DND-41 (cell line): ENCODE data around the gene DHX36.

Experiments
- ATAC-seq: fragments of 200-7000 bp; cut with Tn5 transposase; 3 replicates; pipeline ENCODE4 v1.9.1; 2021; ENCODE audit warnings: low read depth; ENCODE audit not compliant: insufficient read depth
- DNase-seq: peaks from one replicate; pipeline ENCODE4 v3.0.0-alpha.2; 2020
- H2AFZ ChIP-seq: 2 replicates; pipeline ENCODE4 v1.6.0; 2012; ENCODE audit warnings: low read depth, low read length
- H3K27ac ChIP-seq: 2 replicates; pipeline ENCODE4 v1.5.1; 2012; ENCODE audit warnings: low read length, inconsistent platforms
- H3K27me3 ChIP-seq: fragments of 200-600 bp; sonication (generic); 2 replicates; pipeline ENCODE4 v1.6.0; 2012; ENCODE audit warnings: low read length, mild to moderate bottlenecking, inconsistent platforms; ENCODE audit not compliant: insufficient read depth, poor library complexity
- H3K36me3 ChIP-seq: 2 replicates; pipeline ENCODE4 v1.5.1; 2012; ENCODE audit warnings: low read length, inconsistent platforms; ENCODE audit not compliant: insufficient read depth
- H3K4me1 ChIP-seq: 2 replicates; pipeline ENCODE4 v1.5.1; 2012; ENCODE audit warnings: mild to moderate bottlenecking, low read length; ENCODE audit not compliant: insufficient read depth
- H3K4me2 ChIP-seq: 2 replicates; pipeline ENCODE4 v1.6.0; 2012; ENCODE audit warnings: mild to moderate bottlenecking, moderate library complexity, low read length, inconsistent platforms; ENCODE audit not compliant: insufficient read depth
- H3K4me3 ChIP-seq, 2 experiments: fragments of 200-600 bp in 1 of 2; shearing (Covaris generic) in 1 of 2; 2 replicates each; pipeline ENCODE4 v1.5.1; 2012 to 2016; ENCODE audit warnings: inconsistent platforms in 2 of 2, low read length in 2 of 2, mild to moderate bottlenecking in 2 of 2, low read depth in 1 of 2, moderate library complexity in 1 of 2
- H3K79me2 ChIP-seq: 2 replicates; pipeline ENCODE4 v1.6.0; 2012; ENCODE audit warnings: low read length, inconsistent platforms; ENCODE audit not compliant: insufficient read depth
- H3K9ac ChIP-seq: 2 replicates; pipeline ENCODE4 v1.6.0; 2012; ENCODE audit warnings: low read depth, mild to moderate bottlenecking, inconsistent platforms, low read length, moderate library complexity
- H3K9me3 ChIP-seq: 2 replicates; pipeline ENCODE4 v1.5.1; 2012; ENCODE audit warnings: low read length, moderate library complexity, mild to moderate bottlenecking, inconsistent platforms; ENCODE audit not compliant: insufficient read depth, severe bottlenecking
- H4K20me1 ChIP-seq: 2 replicates; pipeline ENCODE4 v1.6.0; 2012; ENCODE audit warnings: low read length; ENCODE audit not compliant: insufficient read depth
- EZH2 ChIP-seq: IDR thresholded peaks from 3 replicates; pipeline ENCODE4 v1.6.1; 2012; ENCODE audit warnings: borderline replicate concordance, low read depth, mild to moderate bottlenecking, moderate library complexity, low read length, inconsistent platforms; ENCODE audit not compliant: severe bottlenecking
- TF ChIP-seq, protein P1 (sequence below): IDR thresholded peaks from 2 replicates; pipeline ENCODE4 v1.5.1; 2012; ENCODE audit warnings: borderline replicate concordance, low read length, moderate library complexity, mild to moderate bottlenecking; ENCODE audit not compliant: poor library complexity, severe bottlenecking; ENCODE audit errors: extremely low read depth

Gene DHX36

DNA sequence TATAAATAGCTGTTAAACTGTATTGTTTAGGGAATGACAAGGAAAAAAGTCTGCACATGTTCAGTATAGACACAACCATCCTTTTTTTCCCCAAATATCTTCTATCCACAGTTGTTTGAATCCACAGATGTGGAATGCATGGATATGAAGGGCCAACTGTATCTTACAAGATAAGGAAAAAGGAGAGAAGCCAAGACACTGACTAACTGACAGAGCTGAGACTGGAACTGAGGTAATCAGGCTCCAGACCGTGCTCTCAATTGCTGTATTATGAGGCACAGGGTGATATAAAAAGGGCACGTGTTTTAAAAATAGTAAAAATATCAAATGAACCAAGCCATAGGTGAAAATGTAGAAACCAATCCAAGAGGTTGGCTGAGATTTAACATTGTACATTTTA, 49.0 kb downstream of the DHX36 start:
- Histone ChIP-seq H2AFZ (no peak overlapping the region), H3K9ac (no peak overlapping the region), H3K79me2 (no peaks in the 10 kb centered on the region), H3K36me3 (peaks cover 90% of the 10 kb centered on the region), H3K9me3 (no peaks in the 10 kb centered on the region), H3K4me3 (no peak overlapping the region), H3K27me3 (no peaks in the 10 kb centered on the region), H3K4me2 (no peak overlapping the region), H4K20me1 (no peaks in the 10 kb centered on the region), H3K4me1 (no peaks in the 10 kb centered on the region), H3K27ac (no peak overlapping the region)
- no peak for DNase-seq
- TF ChIP-seq, protein P1, sequence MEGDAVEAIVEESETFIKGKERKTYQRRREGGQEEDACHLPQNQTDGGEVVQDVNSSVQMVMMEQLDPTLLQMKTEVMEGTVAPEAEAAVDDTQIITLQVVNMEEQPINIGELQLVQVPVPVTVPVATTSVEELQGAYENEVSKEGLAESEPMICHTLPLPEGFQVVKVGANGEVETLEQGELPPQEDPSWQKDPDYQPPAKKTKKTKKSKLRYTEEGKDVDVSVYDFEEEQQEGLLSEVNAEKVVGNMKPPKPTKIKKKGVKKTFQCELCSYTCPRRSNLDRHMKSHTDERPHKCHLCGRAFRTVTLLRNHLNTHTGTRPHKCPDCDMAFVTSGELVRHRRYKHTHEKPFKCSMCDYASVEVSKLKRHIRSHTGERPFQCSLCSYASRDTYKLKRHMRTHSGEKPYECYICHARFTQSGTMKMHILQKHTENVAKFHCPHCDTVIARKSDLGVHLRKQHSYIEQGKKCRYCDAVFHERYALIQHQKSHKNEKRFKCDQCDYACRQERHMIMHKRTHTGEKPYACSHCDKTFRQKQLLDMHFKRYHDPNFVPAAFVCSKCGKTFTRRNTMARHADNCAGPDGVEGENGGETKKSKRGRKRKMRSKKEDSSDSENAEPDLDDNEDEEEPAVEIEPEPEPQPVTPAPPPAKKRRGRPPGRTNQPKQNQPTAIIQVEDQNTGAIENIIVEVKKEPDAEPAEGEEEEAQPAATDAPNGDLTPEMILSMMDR = no peak
- TF ChIP-seq EZH2 = no peak
- ATAC-seq = no peak

DNA sequence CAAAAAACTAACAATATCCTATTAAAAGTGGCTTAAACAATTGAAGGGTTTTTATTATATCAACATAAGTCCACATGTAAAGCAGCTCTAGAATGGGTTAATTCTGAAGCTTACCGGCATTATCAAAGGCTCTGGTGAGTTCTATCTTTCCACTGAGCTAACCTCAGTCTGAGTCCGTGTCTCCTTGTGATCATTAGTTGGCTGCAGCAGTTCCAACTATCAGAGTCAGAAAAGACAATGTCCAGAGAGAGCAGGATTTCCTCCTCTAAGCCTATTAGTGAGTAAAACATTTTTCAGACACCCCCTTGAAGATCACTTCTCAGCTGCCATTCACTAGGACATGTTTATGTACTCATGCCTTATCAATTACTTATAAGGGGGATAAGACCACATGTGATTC, 49.9 kb downstream of the DHX36 start:
- Histone ChIP-seq H3K79me2 (no peaks in the 10 kb centered on the region), H3K4me2 (no peak overlapping the region), H3K4me3 (no peak overlapping the region), H2AFZ (no peak overlapping the region), H3K27ac (no peak overlapping the region), H3K27me3 (no peaks in the 10 kb centered on the region), H3K9me3 (no peaks in the 10 kb centered on the region), H3K9ac (no peak overlapping the region), H4K20me1 (no peaks in the 10 kb centered on the region), H3K4me1 (no peaks in the 10 kb centered on the region), H3K36me3 (peaks cover 90% of the 10 kb centered on the region)
- ATAC-seq = no peak
- no peak for DNase-seq
- TF ChIP-seq, protein P1 = no peak
- no peak for TF ChIP-seq EZH2

DNA sequence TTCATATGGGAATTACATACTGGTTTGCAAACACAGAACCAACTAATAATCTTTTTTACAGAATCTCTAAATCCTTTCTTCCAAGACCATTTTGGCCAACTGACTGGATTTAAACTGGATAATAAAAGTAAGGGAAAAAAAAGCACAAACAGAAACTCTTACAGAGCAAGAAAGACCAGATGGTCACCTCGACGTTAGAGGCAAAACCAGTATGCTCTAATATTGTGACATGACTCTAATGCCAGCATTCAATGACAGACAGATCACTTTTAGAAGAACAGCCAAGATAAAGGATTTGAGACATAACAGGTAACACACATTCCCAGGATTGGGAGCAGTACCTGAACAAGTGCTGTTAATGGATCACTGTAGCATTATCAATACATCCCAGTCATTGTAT, 50.9 kb downstream of the DHX36 start:
- H3K79me2 ChIP-seq = no peaks in the 10 kb centered on the region
- H3K27me3 ChIP-seq = no peaks in the 10 kb centered on the region
- peaks cover 4% of the 10 kb centered on the region for H3K9me3 ChIP-seq
- no peak overlapping the region for H3K9ac ChIP-seq
- H3K4me2 ChIP-seq = no peak overlapping the region
- no peak overlapping the region for H3K27ac ChIP-seq
- no peak overlapping the region for H3K4me3 ChIP-seq
- no peaks in the 10 kb centered on the region for H4K20me1 ChIP-seq
- DNase-seq (no peak), ATAC-seq (no peak)
- H3K4me1 ChIP-seq = no peaks in the 10 kb centered on the region
- TF ChIP-seq EZH2 = no peak
- TF ChIP-seq, protein P1 = no peak
- no peak overlapping the region for H2AFZ ChIP-seq
- H3K36me3 ChIP-seq = peaks cover 87% of the 10 kb centered on the region

DNA sequence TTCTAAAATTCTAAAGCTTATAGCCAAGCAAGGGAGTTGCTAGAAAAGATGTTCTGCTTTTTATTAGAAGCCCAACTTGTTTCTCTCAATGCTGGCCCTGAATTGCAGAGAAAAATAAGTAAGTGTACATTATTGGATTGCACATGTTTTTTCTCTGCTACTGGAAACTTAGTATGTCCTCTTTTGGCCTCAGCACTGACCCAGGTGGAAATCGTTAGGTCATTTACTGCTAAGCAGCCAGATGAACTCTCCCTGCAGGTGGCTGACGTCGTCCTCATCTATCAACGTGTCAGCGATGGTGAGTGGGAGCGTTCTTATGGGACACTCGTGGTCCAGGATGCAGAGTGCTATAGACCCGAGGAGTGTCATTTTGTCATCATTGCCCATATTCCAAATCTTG, 69.8 kb downstream of the DHX36 start:
- peaks cover 43% of the 10 kb centered on the region for H3K36me3 ChIP-seq

More for the DNA sequence above, 69.8 kb downstream of the DHX36 start:
- H3K27ac ChIP-seq = no peak overlapping the region
- H3K4me1 ChIP-seq = no peaks in the 10 kb centered on the region
- DNase-seq (no peak), ATAC-seq (no peak)
- H4K20me1 ChIP-seq = no peaks in the 10 kb centered on the region
- no peaks in the 10 kb centered on the region for H3K79me2 ChIP-seq
- no peak overlapping the region for H3K4me2 ChIP-seq
- no peak overlapping the region for H3K4me3 ChIP-seq
- no peak for TF ChIP-seq EZH2
- TF ChIP-seq, protein P1 = no peak
- no peaks in the 10 kb centered on the region for H3K27me3 ChIP-seq
- H3K9ac ChIP-seq = no peak overlapping the region
- no peaks in the 10 kb centered on the region for H3K9me3 ChIP-seq
- H2AFZ ChIP-seq = no peak overlapping the region
